Renal pelvis (tissue), 4 donors: Measurements from ENCODE around the gene NLN. TPM values are rescaled to one million over a fixed set of nuclear protein-coding genes. Genes with fewer than 3 reads are reported as not detected.
"Not testable (repeated sequence)": the region's sequence is repeated elsewhere in the genome, so short reads cannot be mapped to it uniquely, and the experiment has no call there.

Source experiments
- DNase-seq: peaks from one replicate; pipeline ENCODE4 v3.0.0-alpha.2; 2013
- polyA plus RNA-seq, 3 donors: library from polyadenylated mRNA; unstranded; fragments of 120-200 nt; gene quantifications; one replicate each; pipeline ENCODE4 v1.2.1, GENCODE V29; 2013; ENCODE audit not compliant: insufficient read length in 3 of 3

NLN gene
- polyA plus RNA-seq, 3 donors: 33.9 to 37.0 (median 35.4) TPM

DNA sequence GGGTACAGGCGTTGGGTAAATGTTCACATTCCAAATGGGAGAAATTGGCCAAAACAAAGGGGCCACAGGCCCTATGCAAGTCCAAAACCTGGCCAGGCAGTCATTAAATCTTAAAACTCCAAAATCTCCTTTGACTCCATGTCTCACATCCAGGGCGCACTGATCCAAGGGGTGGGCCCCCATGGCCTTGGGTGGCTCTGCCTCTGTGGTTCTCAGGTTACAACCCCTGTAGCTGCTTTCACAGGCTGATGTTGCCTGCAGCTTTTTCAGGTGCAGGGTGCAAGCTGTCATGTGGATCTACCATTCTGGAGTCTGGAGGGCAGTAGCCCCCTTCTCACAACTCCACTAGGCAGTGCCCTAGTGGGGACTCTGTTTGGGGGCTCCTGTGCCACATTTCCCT, 44.8 kb downstream of the NLN start:
- DNase-seq: no peak

- DNase-seq: no peak
Measured at GRCh38 chr5:65767565-65767964, 45.6 kb downstream of the NLN start.

- DNase-seq: no peak
Measured at GRCh38 chr5:65768723-65769346, 46.8 kb downstream of the NLN start.

GRCh38 chr5:65769539-65769938, 47.5 kb downstream of the NLN start:
- no peak for DNase-seq

- DNase-seq: no peak
Measured at GRCh38 chr5:65771266-65771665, 49.3 kb downstream of the NLN start.

DNA sequence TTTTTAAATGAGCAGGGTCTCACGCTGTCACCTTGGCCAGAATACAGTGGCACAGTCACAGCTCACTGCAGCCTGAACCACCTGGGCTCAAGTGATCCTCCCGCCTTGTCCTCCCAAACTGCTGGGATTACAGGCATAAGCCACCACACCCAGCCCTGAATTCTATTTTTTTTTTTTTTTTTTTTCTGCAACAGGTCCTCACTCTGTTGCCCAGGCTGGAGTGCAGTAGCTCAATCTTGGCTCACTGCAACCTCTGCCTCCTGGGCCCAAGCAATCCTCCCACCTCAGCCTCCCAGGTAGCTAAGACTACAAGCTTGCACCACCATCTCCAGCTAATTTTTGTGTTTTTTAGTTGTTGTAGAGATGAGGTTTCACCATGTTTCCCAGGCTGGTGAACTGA, 51.0 kb downstream of the NLN start:
- DNase-seq: not testable (repeated sequence)

DNA sequence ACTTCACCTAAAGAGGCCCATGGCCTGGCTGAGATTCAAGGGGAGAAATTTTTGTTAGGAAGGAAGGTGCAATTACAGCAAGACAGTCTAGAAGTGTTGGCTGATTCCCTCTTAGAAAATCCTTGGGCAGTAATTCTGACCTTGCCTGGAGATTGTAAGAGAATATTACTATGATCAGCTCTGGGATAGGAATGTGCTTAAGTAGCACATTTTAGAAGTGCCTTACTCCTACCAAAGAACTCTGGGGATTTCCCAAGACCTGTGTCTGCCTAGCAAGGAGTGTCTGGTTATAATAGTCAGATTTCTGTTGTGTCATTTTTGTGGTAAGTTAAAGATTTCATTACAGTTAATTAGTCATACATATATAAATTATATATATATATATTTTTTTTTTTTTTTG, 52.3 kb downstream of the NLN start:
- no peak for DNase-seq

GRCh38 chr5:65775476-65775875, 53.5 kb downstream of the NLN start:
- DNase-seq: no peak

DNA sequence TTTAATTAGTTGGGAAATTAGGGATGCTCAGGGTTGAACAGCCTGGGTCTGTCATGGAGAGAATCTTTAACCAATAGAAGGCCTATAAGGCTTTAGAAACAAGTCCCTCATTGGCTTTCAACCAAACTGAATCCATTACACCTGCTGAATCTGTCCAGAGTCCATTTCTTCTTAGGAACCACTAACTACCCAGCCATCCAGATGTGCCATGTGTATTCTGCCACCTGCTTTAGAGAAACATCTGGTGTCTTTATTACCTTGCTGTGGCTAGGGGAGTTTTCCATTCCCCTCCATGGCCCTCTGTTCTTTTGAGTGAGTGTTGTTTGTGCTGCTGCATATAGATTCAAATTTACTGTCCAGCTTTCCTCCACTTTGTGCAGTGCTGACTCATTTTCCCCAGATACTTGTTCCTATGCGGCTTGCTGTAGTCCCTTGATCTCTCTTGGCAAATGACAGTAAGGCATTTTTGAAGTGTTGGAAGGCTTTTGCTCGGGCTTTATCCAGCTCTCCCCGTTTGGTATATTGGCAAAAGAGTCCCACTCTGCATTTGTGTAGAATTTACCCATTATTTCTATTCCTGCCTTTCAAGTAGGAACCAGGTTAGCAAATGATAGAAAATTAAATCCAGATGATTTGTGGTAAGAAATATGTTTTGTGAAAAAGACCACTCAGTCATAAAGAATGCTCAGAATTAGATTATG, 54.6 kb downstream of the NLN start:
- no peak for DNase-seq

DNA sequence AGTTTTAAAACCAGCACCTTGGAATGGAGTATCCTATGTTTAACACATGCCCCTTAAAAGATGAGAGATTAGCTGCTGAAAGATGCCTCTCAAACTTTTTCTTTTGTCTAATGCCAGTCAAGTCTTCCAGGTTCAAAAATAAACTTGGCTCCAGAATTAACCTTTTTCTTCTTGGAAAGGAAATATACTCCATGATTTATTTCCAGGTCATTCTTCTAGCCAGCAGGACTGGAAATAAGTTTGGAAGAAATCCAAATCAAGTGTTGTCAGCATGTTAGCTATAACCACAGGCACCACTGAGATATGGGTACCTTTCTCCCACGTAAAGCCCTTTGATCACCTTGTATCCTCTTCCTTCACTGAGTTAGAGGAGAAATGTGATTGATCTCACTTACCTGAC, 56.1 kb downstream of the NLN start:
- no peak for DNase-seq

GRCh38 chr5:65779643-65780042, 57.6 kb downstream of the NLN start:
- no peak for DNase-seq

DNA sequence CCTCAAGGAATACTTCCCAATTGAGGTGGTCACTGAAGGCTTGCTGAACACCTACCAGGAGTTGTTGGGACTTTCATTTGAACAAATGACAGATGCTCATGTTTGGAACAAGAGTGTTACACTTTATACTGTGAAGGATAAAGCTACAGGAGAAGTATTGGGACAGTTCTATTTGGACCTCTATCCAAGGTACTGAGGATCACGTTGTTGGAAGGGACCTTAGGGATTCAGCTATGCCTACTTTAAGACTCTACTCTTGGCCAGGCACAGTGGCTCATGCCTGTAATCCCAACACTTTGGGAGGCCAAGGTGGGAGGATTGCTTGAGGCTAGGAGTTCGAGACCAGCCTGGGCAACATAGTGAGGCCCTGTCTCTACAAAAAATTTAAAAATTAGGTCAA, 66.3 kb downstream of the NLN start:
- DNase-seq: not testable (repeated sequence)

DNA sequence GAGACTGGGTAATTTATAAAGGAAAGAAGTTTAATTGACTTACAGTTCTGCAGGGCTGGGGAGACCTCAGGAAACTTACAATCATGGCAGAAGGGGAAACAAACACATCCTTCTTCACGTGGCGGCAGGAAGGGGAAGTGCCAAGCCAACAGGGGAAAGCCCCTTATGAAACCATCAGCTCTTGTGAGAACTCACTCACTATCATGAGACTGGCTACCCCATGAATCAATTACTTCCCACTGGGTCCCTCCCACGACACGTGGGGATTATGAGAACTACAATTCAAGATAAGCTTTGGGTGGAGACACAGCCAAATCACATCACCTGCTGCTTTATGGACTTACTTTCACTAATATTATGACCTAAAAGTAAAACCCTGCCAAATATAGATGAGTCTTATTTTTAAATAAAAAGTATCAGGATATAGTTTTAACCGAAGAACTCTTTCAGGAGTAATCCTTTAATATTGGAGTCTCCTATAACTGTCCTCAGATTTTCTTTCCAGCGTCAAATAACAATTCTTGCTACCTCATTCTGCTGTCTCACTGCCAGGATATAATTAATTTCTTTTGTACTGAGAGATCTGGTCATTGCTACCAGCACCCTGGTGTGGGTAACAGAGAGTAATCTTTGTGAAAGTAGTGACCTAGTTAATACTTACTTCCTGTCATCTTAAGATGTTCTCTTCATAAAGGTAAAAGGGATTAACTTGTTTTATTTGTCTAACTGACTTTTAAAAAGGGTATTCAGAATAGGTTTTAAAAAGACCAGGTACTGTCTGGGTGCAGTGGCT, 68.6 kb downstream of the NLN start:
- no peak for DNase-seq

DNA sequence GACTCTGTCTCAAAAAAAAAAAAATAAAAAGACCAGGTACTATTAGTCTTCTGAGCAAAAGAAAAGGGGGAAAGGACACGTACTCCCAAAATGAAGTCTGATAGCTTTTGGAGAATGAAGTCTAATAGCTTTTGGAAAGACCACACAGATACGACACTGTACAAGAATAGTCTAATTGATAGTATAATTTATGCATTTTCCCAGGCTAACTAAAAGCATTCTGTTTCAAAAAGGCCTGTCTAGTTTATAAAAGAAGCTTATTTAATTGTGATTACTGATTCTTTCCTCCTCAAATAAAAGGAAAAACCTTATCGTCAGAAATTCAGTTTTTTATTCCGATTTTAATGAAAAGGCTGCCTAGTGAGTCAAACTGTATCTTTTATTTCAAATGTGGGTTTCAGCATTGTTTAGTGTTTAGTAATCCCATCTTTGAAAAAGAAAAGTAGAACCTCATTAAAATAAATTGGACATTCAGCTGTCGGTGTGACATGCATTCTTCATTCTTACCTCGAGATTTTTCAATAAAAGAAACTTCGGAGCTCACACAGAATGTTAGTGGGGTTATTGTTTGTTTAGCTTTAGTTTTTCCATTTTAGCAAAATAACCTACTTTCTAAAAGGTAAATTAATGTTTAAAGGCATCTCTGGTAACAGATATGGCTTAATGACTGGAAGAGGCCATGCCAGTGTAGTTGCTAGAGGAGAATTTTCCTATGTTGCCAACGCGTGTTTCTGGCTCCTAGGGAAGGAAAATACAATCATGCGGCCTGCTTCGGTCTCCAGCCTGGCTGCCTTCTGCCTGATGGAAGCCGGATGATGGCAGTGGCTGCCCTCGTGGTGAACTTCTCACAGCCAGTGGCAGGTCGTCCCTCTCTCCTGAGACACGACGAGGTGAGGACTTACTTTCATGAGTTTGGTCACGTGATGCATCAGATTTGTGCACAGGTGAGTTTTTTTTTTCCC, 70.0 kb downstream of the NLN start:
- no peak for DNase-seq

DNA sequence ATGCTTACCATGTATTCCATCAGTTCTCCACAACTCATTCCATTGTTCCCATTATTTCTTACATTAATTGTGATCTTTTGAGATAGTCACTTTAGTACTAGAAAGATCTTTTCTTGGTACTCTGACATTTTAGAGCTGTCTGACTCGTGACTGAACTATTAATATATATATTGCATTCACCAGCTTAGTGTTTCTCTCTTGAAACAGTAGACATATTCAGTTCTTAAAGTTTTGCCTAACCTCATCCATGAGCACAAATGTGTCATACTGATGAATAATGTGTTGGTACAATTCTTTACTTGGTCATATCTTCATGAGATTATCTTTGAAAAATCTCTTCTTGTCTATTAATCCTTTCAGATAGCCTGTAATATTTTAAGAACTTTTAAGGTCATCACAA, 74.3 kb downstream of the NLN start:
- DNase-seq: no peak

GRCh38 chr5:65796751-65797316, 74.8 kb downstream of the NLN start:
- no peak for DNase-seq

DNA sequence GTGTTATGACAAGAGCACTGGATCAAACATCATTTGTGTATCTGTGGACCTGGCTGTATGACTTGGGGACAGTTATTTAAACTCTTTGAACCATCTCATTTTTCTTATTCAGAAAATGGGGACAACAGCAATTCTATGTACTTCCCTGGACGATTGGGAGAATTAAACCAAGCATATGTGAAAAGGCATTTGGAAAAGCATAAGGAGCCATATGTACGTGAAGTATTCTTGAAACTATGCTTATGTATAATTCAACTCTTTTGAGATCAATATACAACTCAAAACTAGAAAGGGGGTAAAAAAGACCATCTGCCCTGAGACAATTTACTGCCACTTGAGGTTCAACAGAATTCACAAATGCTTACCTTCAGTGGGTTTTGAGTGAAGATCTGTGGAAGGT, 75.5 kb downstream of the NLN start:
- DNase-seq: no peak

GRCh38 chr5:65799857-65800256, 77.9 kb downstream of the NLN start:
- DNase-seq: no peak

DNA sequence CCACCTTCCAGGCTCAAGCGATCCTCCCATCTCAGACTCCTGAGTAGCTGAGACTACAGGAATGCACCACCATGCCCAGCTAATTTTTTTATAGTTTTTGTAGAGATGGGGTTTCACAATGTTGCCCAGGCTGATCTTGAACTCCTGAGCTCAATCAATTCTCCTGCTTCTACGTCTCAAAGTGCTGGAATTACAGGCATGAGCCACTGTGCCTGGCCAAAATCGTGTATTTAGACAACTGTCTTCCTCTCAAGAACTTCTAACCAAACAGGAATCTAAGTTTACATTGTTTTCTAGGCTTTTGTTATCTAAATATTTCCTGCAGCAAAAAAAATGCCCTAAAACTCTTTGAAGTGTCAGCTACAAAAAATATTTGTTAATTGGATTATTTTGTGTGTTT, 78.8 kb downstream of the NLN start:
- no peak for DNase-seq

GRCh38 chr5:65801352-65801783, 79.4 kb downstream of the NLN start:
- no peak for DNase-seq

GRCh38 chr5:65802080-65802479, 80.1 kb downstream of the NLN start:
- no peak for DNase-seq

DNA sequence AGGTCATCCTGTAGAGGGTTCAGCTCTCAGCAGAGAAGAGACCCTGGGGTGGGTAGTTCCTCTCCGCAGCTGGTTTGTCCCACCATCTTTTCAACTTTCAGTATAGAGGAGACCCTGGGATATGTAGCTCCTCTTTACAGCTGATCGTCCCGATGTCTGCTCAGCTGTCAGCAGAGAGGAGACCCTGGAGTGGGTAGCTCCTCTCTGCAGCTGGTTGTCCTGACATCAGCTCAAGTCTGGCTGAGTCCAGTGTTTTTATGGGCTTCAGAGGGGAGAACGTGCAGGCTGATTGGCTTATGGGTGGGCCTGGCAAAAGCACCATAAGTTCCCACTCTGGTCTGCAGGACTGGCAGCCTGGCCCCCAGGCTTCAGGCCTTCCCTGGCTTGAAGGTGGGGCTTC, 80.8 kb downstream of the NLN start:
- DNase-seq: no peak
